Stimulated activated CD4-positive, alpha-beta T cell treated with anti-CD3 and anti-CD28 coated beads, TNF-alpha, amount 100 ng/mL, for 24 hours (primary cell): ENCODE measurements around the gene CACNA1E.

Experiments used
- DNase-seq, 3 experiments: peaks; one replicate each; pipeline ENCODE4 v3.0.0-alpha.2; 2020; ENCODE audit warnings: low read depth in 3 of 3

Gene CACNA1E

DNA sequence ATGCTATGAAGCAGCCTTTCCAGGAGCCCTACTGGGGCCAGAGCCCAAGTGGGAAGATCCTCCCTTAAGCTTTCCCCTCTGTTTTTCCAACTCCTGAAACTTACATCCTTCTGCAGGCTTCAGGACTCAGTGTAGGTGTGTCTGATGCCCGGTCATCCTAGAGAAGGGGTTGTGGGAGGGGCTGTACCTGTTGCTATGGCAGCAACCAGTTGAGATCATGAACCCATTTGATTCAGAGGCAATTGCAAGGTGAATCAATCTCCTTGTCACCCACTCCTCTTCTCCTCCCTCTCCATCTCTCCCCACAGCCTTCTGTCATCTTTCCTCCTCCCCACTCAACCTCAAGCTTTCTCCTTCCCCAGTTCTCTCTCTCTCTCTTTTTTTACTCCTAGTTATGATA, 151.8 kb downstream of the CACNA1E start:
- no peak for DNase-seq

DNA sequence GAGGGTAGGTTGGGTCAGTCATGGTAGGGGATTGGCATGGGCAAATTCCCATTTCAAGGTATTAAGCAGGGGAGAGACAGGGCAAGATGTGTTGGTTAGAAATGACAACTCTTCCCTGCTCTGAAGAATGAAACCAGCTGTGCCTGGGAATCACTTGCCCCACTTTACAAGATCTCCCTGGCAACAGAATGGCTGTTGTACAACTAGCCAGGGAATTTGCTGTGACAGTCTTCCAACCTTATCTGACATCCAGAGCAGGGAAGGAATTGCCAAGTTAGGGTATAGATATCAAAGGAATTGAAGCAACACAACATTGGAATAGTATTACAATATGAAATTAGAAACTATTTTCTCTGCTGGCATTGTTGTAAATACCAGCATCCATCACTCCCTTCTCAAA, 154.7 kb downstream of the CACNA1E start:
- DNase-seq: no peak

DNA sequence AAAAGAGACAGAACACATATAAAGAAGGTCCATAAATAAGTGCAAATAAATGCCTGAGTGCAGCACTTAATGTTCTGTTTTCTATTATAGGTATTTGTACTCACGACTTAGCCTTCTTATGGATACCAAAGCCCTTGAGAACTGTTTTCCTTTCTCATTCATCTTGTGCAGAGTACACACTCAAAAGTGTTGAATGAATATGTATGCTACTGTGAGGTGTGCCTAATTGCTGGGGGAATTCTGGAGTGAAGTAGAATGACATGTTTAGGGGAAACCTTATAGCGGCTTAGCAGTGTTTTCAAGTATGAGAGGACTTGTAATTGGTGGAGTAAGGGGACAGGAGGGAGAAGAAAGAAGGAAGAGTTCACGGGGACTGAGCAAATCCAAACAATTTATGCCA, 157.6 kb downstream of the CACNA1E start:
- no peak for DNase-seq

DNA sequence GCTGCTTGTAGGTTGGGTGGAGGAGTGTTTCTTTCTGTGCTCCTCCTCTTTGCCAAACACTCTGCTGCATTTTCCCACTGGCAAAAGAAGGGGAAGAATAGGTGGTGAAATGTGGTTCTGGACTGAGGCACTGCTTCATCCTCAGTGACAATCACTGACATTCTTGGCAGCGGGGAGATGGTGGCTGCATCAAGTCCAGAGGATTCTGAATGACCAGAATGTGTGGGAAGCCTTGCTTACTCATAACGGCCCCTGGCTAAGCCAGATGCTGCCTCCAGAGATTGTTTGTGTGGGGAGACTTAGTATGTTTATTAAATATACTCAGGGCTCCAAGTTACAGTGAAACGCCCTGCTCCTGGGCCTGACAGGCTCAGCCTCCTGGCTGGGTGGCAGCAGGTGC, 160.3 kb downstream of the CACNA1E start:
- no peak for DNase-seq

DNA sequence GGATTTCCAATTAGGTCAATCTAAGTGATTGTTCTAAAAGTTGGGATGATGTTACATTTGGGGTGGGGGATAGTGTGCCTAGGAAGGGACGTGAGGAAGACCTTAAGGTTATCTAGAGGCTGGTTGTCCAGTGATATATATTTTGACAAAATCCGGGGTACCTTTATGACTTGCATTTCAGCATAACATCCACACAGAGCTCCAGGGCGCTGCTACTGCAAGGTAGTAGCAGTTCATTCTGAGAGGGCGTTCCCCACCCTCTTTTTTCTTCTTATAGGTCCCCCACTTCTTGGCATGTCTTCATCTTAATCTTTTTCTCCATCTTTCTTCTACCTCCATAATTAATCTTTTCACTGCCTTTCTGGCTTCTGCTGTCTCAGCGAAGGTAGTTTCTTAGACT, 161.9 kb downstream of the CACNA1E start:
- no peak for DNase-seq

DNA sequence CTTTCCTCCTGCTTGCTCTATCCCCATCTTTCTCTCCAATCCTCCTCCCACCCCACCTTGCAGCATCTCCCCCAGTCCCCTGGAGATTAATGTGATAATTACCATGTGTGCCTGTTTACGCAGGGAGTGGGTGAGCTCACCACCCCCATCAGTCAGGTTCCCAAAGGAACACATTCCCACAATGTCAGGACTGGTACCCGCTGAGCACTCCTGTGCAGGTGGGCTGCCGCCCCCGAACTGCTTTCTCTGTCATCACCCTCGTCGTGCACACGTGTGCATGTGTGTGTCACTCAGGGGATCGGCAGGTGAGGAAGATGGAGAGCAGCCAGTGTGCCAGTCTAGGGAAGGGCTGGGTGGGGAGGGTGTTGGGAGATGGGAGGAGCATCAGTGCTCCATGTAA, 163.4 kb downstream of the CACNA1E start:
- DNase-seq: no peak

DNA sequence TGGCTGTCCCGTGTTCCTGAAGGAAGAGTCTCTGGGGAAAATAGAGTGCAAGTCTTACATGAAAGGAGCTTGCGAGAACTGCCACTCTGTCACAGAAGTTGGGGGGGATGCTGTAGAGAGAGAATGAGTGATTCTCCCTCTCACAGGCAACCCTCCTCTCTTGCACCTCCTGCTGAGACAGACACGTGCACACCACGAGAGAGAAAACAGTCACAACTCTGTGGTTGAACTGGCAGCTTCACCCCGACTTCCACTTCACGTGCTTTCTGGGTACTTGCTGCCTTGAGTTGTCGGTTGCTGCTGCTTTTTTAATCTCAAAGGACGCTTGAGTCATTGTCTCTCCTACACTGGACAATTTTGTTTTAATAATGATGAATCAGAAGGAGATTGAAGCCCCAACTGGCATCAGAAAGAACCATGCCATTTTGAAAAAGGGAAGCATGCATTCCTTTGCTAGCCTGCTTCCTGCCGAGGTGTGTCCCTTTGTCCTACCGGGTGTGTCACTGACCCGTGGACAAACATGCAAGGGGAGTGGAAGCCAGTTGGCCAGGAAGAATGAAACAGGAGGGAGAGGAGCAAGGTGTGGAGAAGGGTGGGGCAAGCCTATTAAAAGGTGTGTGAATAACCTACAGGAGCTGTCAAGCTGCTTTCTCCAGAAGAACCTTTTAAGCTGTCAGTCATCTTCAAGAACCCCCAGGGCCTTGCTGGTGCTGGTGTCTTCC, 164.2 kb downstream of the CACNA1E start:
- DNase-seq: no peak

DNA sequence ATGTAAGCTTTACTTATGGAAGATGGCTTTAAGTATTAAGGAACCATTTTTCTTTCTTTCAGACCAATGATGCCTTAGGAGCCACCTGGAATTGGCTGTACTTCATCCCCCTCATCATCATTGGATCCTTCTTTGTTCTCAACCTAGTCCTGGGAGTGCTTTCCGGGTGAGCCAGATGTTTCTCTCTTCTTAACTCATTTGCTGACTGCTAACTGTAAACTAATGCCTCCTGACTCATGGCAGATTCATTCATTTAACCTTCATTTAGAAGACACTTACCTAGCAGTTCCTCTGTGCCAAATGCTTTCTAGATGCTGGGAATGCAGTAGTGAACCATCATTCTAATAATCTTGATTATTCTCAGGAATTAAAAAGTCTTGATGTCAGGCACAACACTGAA, 168.0 kb downstream of the CACNA1E start:
- no peak for DNase-seq

DNA sequence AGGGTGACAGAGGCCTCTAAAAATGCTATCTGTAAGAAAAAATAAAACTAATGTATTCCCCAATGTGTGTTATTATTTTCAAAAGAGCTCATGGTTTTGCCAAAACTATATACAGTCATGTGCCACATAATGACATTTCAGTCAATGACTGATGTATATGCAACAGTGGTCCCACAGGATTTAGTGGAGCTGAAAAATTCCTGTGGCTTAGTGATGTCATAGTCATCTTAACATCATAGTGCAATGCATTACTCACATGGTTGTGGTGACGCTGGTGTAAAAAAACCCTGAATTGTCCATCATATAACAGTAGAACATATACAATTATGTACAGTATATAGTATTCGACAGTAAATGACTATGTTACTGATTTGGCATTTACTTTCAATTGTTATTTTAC, 172.4 kb downstream of the CACNA1E start:
- DNase-seq: no peak

DNA sequence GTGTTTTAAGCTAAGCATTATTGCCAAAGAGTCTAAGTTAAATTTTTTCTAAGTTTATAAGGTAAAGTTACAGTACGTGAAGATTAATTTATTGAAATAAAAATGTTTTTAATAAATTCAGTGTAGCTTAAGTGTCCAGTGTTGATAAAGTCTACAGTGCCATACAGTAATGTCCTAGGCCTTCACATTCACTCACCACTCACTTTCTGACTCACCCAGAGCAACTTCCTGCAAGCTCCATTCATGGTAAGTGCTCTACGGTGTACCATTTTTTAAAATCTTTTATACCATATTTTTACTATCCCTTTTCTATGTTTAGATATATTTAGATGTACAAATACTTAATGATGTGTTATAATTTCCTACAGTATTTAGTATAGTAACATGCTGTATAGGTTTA, 173.2 kb downstream of the CACNA1E start:
- DNase-seq: no peak

DNA sequence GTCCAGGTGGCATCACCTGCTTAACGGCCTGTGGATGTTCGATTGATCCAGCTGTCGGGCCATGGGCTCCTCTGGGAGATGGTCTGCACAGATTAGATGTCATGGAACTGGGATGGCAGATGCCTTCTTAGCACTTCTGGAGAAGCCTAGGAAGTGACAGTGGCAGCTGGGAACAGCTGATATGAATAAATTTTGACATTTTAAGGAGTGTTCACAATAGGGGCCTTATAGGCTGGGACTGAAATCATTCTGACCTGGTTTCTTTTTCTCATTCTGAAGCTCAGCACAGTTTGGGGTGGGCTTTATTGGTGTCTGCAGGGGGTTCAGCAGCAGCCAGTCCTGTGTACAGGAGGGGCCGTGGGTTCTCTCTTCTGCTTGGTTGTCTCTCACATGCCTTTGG, 175.3 kb downstream of the CACNA1E start:
- no peak for DNase-seq

DNA sequence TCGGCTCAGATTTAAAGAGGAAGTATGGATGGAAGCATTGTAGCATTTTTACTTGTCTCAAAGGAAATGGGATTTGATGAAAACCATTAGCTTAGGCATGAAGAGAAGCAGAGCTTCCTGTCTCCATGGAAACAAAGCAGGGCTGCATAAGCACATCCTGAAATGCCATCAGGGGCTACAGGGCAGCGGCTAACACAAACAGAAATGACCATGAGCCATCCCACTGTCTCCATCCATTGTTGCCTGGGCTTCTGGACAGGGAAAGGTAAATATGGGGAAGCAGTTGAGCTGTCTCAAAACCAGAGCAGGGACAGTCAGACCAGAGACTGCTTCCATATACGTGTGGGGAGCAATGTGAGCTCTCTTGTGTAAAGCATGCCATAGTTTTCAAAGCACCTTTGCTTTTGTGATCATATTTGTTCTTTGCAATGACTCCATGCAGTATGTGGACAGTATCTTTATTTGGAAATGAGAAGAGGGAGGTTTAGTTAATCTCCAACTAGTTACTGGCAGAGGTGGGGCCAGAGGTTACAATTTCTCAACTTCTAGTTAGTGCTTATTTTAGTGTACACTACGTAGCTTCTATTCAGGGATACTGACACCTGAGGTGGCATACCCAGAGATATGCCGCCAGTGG, 176.1 kb downstream of the CACNA1E start:
- no peak for DNase-seq

DNA sequence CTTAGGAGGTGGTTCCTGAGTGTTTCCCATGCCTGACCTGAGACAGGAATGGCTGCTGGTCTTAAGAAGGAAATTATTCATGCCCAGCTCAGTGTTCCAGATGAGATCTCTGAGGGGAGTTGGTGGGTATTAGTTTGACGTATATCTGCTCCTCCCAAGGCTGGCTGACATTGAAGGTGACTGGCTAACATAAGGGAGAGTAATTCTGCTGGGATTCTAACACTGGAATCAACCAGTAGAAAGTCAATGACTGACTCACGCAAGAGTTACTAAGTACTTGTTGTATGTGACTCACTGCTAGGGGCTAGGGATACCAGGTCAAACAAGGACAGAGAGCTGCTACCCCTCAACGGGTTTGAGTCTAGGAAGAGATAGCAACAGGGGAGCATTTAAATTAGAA, 177.3 kb downstream of the CACNA1E start:
- no peak for DNase-seq

DNA sequence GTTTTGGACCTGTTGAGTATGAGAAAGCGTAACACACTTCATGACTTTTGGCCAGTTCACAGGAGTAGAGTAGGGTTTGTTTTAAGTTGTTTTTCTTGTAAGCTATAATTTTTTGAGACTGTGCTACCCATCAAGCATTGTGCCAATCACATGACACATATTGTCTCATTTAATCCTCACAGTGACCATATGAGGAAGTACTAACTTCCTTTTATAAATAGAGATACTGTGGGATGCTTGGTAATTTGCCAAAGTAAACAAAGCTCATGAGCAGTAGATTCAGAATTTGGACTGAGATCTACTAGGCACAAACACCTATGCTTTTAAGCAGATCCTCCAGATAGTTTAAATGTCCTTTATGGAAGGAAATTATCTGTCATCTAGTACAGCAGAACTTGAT, 178.3 kb downstream of the CACNA1E start:
- DNase-seq: no peak

DNA sequence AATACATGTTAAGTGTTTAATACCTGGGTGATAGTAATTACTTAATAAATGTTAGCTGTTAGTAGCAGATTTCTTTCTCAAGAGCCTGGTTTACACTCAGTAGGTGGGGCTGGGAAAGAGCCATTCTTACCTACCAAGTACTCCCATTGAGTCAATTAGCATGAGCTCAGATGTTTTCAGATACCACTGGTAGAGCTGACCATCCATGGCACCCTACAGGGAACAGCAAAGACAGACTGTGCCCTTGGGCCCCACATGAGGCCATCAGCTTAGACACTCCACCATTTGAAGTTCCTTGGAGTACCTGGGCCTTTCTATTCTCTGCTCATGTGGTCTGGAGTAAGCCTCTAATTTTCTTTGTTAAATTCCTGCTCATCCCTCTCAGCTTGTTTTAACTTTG, 179.3 kb downstream of the CACNA1E start:
- DNase-seq: no peak

DNA sequence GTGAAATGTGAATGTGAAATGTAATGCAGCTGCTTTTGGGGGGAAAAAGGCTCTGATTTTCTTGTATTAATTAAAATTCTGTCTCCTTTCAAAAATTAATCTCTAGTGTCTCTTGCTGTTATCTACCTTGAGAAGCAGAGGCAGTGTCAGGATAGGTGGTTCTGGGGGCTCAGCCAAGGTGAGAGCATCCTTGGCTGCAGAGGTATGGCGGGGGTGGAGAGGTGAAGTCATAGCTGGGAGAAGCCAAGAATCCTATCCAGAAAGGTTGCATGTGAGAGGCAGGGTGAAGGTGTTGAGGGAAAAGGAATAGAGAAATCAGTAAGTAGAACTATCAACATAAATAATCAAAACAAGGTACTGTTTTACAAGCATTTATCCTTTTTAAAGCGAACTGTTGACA, 181.2 kb downstream of the CACNA1E start:
- DNase-seq: no peak

DNA sequence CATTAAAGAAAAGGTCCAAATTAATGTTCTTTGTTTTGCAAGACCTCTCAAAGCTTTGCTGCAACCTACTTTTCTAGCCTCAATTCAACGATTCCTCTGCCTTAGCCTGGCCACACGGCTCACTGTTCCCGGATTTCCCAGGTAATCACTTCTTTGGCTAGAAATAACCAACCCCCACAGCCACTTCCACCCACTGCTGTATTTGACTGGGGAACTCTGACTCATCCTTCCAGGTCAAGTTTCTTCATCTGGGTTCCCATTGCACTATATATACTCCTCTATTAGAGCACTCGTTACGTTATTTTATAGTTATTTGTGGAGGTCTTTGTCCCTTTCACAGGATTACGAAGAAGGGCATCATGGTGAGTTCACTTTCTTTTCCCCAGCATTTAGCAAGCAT, 185.9 kb downstream of the CACNA1E start:
- DNase-seq: no peak

DNA sequence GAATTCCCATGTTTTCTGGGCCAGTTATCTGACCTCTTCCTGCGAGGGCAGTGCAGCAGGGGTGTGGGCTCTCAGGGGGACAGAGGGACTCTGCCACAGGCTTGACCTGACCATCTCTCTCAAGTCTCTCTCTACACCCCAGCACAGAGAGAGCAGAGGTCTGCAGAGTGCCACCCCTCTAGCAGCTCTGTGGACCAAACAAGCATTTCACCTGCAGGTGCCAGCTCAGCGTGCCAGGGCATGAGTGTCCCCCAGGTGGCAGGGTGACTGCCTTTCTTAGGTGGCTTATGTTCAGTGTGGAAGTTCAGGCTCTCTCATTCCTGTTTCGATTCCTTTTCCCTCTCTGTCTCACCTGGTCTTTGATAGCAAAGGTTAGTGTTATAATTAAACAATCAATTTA, 191.3 kb downstream of the CACNA1E start:
- no peak for DNase-seq

DNA sequence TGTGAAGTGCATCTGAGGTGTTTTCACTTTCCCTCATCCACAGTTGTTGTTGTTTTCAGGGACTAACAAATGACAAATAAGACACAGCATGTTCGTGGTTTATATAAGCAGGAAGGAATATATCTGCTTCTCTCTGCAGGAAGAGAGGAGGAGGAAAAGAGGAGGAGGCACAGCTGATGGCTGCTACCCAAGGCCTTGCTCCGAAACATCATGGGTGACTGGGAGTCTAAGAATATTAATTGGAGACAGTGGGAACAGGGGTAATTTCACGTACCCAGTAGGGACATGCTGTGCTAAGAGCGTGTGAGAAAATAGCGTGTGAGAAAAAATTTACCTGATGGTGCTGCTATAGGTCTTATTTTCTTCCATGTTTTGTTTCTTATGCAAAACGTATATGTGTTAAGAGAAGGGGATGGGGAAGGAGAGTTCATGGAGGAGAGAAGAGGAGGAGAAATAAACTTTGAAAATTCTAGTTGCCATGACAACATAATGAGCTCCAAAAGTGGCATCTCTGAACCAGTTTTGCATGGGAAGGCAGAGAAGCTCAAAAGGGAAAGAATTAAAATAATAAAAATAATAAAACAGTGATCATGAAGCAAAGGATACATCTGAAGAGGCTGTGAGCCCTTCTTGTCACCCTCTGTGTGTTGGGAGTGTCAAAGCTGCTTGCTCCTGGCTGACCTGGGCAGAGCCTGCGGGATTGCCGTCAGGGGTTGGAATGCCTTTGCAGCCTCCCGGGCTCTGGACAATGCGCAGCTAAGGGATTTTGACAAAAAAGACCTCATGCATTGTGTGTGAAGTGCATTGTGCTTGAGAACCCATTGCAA, 192.0 kb downstream of the CACNA1E start:
- DNase-seq: no peak

DNA sequence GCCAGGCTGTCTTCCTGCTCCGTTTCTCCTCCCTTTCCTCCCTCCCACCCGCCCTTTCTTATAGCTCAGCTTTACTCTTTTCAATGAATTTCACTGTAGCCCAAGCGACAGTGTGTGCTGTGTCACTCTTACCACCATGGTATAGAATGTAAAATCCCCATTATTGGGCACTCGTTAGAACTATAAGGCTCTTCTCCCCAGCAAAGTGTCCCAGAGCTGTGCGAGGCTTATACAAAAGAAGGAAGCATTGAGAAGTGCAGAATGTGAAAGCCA, 192.5 kb downstream of the CACNA1E start:
- no peak for DNase-seq

DNA sequence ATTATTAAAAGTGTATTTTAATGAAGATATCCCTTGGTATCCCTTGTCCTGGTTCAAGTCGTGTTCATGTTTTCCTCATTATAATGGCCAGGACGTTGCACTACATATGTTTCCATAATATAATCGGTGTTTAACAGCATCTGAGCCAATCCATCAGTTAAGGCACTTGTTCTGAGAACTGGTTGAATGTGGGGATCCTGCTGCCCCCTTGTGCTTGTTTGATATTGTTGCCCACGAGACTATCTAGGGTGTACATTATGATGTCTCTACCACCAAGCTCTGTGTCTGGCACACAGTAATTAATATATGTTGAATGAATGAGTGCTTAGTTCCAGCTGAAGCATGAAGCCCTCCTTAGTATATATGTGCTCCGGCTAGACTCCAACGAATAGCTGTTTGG, 193.0 kb downstream of the CACNA1E start:
- DNase-seq: no peak

DNA sequence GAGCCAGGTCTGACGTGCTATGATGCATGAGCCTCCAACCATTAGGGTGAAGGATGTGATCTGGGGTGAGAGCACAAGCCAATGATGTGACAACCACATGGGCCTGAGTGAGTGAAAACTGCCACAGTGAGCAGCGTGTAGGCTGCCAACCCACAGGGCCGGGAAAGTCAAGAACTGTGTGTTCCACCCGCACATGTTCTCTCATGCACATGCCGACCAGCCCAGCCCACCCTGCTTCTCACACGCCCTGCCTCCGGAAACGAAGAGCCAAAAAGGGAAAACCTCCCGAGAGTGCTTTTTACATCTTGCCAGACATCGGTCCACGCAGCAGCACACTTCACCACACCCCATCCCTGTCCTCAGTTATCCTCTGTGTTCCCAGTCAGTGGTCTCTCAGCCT, 197.0 kb downstream of the CACNA1E start:
- no peak for DNase-seq

DNA sequence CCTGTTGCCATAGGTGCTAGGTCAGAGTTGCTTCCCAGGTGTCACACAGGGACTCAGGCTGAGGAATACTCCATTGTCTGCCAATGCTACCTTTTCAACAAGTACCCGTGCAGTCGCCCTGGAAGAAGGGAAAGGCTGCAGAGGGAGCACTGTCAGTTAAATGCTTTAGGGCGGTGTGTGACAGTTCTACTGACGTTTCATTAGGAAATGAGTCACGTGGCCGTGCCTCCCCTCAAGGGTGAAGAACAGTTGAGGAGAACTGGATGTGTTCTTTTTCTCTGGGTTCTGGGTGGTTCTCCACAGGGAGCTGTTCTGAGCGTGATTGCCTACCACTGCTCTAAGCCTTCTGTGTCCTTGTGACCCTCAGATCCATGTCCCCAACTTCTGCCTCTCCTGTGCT, 197.6 kb downstream of the CACNA1E start:
- DNase-seq: no peak
